ENCODE results near the gene DEFB132. TPM values are rescaled to one million over a fixed set of nuclear protein-coding genes. Genes with fewer than 3 reads are reported as not detected.
A peak's percentile ranks its signal among the peaks of the same experiment; 100 is the strongest.
"Not testable (repeated sequence)": the region's sequence is repeated elsewhere in the genome, so short reads cannot be mapped to it uniquely, and the experiment has no call there.

DEFB132 gene
- total RNA-seq, 1 donor: not detected

DNA sequence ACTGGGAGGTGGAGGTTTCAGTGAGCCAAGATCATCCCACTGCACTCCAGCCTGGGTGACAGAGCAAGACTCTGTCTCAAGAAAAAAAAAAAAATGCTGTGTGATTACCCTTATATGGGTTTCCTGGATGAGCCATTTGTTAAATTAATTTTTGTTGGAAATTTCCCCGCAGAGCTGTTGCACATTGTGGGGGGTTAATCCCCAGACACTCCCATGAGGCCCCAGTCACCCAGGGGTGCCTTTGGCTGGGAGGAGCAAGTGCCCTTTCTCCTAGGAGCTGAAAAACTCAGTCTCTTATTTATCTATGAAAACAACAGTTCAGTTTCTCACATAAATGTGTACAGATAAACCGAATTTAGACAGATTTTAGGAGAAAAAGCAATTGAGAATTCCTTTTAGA lies 4.7 kb upstream of the DEFB132 start:
- Histone ChIP-seq H3K27me3 (ENCODE audit: insufficient read depth, low read length) (peaks cover 9% of the 10 kb centered on the region), H4K20me1 (ENCODE audit: insufficient read depth, low read length) (no peaks in the 10 kb centered on the region), H3K4me1 (ENCODE audit: insufficient read depth, low read length) (no peaks in the 10 kb centered on the region), H2AFZ (ENCODE audit: low read length) (no peak overlapping the region), H3K9me3 (ENCODE audit: low read depth, low read length) (no peaks in the 10 kb centered on the region), H3K4me3 (ENCODE audit: insufficient read depth, low read length) (no peak overlapping the region), H3K27ac (ENCODE audit: low read depth, low read length) (no peak overlapping the region), H3K36me3 (ENCODE audit: insufficient read depth, low read length) (no peaks in the 10 kb centered on the region), H3K79me2 (ENCODE audit: insufficient read depth, low read length) (no peaks in the 10 kb centered on the region), H3K4me2 (ENCODE audit: insufficient read depth, low read length) (no peak overlapping the region)
- no peak for TF ChIP-seq CTCF (IDR thresholded peaks at IDR 0.05; ENCODE audit: extremely low read depth, low read depth, low read length)
- DNase-seq (ENCODE audit: insufficient read length, low spot score, missing footprints): no peak

DNA sequence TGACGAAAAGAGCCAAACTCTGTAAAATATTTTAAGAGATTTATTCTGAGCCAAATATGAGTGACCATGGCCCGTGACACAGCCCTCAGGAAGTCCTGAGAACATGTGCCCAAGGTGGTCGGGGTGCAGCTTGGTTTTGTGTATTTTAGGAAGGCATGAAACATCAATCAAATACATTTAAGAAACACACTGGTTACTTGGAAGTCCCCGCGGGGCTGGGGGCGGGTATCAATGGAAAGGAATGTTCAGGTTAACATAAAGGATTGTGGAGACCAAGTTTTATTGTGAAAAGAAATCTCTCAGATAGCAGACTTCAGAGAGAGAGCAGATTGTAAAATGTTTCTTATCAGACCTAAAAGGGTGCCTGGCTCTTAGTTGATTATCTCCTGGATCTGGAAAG lies 4.1 kb upstream of the DEFB132 start:
- H3K27me3 ChIP-seq (ENCODE audit: insufficient read depth, low read length): peaks cover 12% of the 10 kb centered on the region
- not testable (repeated sequence) for H3K27ac ChIP-seq (ENCODE audit: low read depth, low read length); H4K20me1 ChIP-seq (ENCODE audit: insufficient read depth, low read length); H3K79me2 ChIP-seq (ENCODE audit: insufficient read depth, low read length); H3K4me2 ChIP-seq (ENCODE audit: insufficient read depth, low read length); H2AFZ ChIP-seq (ENCODE audit: low read length); H3K9me3 ChIP-seq (ENCODE audit: low read depth, low read length); H3K4me3 ChIP-seq (ENCODE audit: insufficient read depth, low read length); H3K4me1 ChIP-seq (ENCODE audit: insufficient read depth, low read length); H3K36me3 ChIP-seq (ENCODE audit: insufficient read depth, low read length); DNase-seq (ENCODE audit: insufficient read length, low spot score, missing footprints)

GRCh38 chr20:258269-258858 lies 840 bp downstream of the DEFB132 start:
- no peak overlapping the region for H3K4me3 ChIP-seq (ENCODE audit: insufficient read depth, low read length)
- H3K79me2 ChIP-seq (ENCODE audit: insufficient read depth, low read length): no peaks in the 10 kb centered on the region
- no peak overlapping the region for H3K4me2 ChIP-seq (ENCODE audit: insufficient read depth, low read length)
- H4K20me1 ChIP-seq (ENCODE audit: insufficient read depth, low read length): no peaks in the 10 kb centered on the region
- no peak overlapping the region for H2AFZ ChIP-seq (ENCODE audit: low read length)
- no peaks in the 10 kb centered on the region for H3K4me1 ChIP-seq (ENCODE audit: insufficient read depth, low read length)
- no peaks in the 10 kb centered on the region for H3K36me3 ChIP-seq (ENCODE audit: insufficient read depth, low read length)
- H3K27ac ChIP-seq (ENCODE audit: low read depth, low read length): no peak overlapping the region
- TF ChIP-seq CTCF (IDR thresholded peaks at IDR 0.05; ENCODE audit: extremely low read depth, low read depth, low read length): no peak
- no peak for DNase-seq (ENCODE audit: insufficient read length, low spot score, missing footprints)
- H3K27me3 ChIP-seq (ENCODE audit: insufficient read depth, low read length): peaks cover 17% of the 10 kb centered on the region
- no peaks in the 10 kb centered on the region for H3K9me3 ChIP-seq (ENCODE audit: low read depth, low read length)

GRCh38 chr20:258963-259362 lies 1.4 kb downstream of the DEFB132 start:
- DNase-seq (ENCODE audit: insufficient read length, low spot score, missing footprints): peak; percentile 77
- no peak overlapping the region for H3K27ac ChIP-seq (ENCODE audit: low read depth, low read length)
- H4K20me1 ChIP-seq (ENCODE audit: insufficient read depth, low read length): no peaks in the 10 kb centered on the region
- peaks cover 17% of the 10 kb centered on the region for H3K27me3 ChIP-seq (ENCODE audit: insufficient read depth, low read length)
- peak; percentile 43 for TF ChIP-seq CTCF (IDR thresholded peaks at IDR 0.05; ENCODE audit: extremely low read depth, low read depth, low read length)
- no peaks in the 10 kb centered on the region for H3K36me3 ChIP-seq (ENCODE audit: insufficient read depth, low read length)
- no peak overlapping the region for H2AFZ ChIP-seq (ENCODE audit: low read length)
- no peaks in the 10 kb centered on the region for H3K79me2 ChIP-seq (ENCODE audit: insufficient read depth, low read length)
- no peaks in the 10 kb centered on the region for H3K9me3 ChIP-seq (ENCODE audit: low read depth, low read length)
- H3K4me1 ChIP-seq (ENCODE audit: insufficient read depth, low read length): no peaks in the 10 kb centered on the region
- H3K4me2 ChIP-seq (ENCODE audit: insufficient read depth, low read length): no peak overlapping the region
- H3K4me3 ChIP-seq (ENCODE audit: insufficient read depth, low read length): no peak overlapping the region

All from osteoblast (primary cell).